TTC549 (cell line): ENCODE data around the gene VEGFA.

Source experiments
- FAIRE-seq: peaks from 2 replicates; lab custom pipeline; 2012; peaks lifted over from hg19 to GRCh38; lab: Jason Lieb, UNC

Gene VEGFA

DNA sequence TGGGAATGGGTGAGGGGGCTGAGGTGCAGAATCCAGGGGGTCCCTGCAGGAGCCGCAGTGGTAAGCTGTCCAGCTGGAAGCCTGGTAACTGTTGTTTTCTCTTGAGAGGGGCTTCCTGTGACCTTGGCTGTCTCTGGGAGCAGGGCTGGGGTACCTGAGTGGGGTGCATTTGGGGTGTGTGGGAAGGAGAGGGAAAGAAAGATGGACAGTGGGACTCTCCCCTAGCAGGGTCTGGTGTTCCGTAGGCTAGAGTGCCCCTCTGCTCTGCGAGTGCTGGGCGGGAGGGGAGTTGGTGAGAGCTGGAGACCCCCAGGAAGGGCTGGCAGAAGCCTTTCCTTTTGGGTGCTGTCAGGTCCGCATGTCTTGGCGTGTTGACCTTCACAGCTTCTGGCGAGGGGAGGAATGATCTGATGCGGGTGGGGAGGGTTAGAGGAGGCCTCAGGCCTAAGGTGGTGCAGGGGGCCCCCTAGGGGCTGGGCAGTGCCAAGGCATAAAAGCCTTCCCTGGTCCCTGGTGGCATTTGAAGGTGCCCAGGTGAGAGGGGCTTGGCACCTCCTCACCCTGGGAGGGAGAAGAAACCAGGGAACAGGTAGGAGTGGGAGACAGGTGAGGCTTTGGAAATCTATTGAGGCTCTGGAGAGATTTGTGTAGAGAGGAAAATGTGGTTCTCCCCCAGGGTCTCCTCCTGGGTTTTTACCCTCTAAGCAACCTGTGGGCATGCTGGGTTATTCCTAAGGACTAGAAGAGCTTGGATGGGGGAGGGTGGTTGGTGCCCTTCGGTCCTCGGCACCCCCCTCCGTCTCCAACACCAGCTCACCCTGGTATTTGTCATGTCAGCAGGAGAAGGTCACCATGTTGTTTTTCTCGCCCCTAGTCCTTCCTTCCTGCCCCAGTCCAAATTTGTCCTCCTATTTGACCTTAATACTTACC, 3.3 kb downstream of the VEGFA start:
- FAIRE-seq, result no peak

DNA sequence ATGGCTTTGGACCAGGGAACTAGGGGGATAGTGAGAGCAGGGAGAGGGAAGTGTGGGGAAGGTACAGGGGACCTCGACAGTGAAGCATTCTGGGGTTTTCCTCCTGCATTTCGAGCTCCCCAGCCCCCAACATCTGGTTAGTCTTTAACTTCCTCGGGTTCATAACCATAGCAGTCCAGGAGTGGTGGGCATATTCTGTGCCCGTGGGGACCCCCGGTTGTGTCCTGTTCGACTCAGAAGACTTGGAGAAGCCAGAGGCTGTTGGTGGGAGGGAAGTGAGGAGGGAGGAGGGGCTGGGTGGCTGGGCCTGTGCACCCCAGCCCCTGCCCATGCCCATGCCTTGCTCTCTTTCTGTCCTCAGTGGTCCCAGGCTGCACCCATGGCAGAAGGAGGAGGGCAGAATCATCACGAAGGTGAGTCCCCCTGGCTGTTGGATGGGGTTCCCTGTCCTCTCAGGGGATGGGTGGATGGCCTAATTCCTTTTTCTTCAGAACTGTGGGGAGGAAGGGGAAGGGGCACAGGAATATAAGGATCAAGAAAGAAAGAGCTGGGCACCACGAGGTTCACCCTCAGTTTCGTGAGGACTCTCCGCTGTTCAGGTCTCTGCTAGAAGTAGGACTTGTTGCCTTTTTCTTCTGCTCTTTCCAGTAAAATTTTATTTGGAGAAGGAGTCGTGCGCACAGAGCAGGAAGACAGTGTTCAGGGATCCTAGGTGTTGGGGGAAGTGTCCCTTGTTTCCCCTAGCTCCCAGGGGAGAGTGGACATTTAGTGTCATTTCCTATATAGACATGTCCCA, 4.2 kb downstream of the VEGFA start:
- no peak for FAIRE-seq

DNA sequence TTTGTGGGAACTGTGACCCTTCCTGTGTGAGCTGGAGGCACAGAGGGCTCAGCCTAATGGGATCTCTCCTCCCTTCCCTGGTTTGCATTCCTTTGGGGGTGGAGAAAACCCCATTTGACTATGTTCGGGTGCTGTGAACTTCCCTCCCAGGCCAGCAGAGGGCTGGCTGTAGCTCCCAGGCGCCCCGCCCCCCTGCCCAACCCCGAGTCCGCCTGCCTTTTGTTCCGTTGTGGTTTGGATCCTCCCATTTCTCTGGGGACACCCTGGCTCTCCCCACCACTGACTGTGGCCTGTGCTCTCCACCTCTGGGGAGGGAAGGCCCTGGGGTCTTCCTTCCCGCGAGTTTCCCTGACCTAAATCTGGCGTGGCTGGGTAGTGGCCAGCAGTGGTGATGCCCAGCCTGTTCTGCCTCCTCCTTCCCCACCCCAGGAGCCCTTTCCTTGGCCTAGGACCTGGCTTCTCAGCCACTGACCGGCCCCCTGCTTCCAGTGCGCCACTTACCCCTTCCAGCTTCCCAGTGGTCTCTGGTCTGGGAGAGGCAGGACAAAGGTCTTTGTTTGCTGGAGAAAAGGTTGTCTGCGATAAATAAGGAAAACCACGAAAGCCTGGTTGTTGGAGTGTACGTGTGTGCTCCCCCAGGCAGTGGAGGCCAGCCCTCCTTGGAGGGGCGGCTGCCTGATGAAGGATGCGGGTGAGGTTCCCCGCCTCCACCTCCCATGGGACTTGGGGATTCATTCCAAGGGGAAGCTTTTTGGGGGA, 4.9 kb downstream of the VEGFA start:
- no peak for FAIRE-seq

DNA sequence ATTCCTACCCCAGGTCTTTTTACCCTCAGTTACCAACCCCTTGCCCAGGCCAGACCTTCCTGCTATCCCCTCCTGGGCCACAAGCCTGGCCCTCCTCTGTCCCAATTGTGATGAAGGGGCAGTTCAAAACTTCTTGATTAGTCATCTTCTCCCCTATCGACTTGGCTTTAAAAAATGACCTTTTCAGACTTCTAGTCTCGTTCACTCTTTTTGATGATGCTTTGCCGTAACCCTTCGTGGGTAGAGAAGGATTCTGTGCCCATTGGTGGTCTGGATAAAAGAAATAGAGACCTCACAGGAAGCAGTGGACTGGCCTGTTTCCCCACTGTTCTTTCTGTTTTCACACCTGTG, 5.5 kb downstream of the VEGFA start:
- FAIRE-seq, result no peak

DNA sequence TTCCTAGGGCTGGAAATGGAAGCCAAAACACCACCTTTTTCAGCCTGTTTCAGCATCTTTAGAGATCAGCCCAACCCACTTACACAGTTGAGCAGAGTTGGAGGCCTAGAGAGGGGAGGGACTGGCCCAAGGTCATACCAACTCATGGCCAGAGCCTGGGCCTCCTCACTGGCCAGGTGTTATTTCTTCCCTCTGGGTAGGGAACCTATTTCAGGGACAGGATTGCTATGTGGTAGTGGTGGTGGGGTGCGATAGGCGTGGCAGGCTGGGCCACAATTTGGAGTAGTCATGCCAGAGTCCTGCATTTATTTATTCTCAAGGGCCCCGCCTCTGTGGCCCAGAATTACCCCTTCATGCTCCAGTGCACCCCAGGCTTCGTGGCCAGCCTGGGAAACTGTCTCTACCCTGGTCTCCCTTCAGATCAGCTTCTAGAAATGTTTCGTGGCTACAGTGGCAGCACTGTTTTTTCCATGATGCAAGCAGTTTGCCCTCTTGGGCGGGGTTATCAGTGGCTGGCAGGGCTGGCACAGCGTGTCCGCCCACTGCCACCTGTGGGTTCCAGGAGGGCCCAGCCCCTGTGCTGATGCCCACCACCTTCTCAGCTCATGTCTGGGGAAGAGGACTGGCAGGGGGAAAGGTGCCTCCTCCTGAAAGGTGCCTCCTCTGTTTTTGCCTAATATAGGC, 6.2 kb downstream of the VEGFA start:
- FAIRE-seq, result no peak

DNA sequence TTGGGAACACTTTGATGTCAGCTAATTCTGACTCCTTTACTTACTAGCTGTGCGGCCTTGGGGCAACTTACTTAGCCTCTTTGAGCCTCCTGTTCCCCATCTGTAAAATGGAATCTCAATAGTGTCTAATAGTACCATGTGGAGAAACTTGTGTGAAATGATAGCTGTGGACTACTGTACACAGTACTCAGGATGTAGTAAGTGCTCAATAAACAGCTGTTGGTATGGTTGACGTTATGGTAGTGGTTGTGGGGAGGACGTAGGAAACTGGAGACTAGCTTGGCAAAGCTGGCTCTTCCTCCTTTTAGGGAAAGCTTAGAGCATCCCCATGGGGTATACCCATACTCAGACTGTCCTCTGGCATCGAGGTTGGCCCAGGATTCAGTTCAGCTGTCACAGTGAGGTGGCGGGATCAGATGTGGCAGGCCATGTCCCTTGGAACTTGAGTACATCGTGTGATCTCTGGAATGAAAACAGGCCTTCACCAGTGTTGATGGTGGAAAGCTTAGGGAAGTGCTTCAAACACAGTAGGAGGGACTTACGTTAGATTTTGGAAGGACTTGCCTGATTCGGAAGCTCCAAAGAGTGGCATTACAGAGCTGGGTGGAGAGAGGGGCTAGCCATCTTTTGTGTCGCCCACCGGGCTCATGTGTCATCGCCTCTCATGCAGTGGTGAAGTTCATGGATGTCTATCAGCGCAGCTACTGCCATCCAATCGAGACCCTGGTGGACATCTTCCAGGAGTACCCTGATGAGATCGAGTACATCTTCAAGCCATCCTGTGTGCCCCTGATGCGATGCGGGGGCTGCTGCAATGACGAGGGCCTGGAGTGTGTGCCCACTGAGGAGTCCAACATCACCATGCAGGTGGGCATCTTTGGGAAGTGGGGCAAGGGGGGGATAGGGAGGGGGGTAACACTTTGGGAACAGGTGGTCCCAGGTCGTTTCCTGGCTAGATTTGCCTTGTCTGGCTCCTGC, 7.1 kb downstream of the VEGFA start:
- FAIRE-seq, result no peak

DNA sequence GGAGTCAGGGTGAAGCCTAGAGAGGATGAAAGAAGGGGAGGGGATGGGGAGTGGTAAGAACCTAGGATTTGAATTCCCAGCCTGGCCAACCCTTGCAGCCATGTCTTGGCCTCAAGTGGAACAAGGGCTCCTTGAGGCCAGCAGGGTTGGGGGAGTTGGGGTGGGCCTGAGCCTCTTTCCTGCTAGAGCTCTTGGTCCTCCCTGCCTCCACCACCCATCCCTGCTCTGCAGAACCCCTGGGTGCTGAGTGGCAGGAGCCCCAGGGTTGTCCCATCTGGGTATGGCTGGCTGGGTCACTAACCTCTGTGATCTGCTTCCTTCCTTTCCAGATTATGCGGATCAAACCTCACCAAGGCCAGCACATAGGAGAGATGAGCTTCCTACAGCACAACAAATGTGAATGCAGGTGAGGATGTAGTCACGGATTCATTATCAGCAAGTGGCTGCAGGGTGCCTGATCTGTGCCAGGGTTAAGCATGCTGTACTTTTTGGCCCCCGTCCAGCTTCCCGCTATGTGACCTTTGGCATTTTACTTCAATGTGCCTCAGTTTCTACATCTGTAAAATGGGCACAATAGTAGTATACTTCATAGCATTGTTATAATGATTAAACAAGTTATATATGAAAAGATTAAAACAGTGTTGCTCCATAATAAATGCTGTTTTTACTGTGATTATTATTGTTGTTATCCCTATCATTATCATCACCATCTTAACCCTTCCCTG, 8.3 kb downstream of the VEGFA start:
- FAIRE-seq, result no peak

DNA sequence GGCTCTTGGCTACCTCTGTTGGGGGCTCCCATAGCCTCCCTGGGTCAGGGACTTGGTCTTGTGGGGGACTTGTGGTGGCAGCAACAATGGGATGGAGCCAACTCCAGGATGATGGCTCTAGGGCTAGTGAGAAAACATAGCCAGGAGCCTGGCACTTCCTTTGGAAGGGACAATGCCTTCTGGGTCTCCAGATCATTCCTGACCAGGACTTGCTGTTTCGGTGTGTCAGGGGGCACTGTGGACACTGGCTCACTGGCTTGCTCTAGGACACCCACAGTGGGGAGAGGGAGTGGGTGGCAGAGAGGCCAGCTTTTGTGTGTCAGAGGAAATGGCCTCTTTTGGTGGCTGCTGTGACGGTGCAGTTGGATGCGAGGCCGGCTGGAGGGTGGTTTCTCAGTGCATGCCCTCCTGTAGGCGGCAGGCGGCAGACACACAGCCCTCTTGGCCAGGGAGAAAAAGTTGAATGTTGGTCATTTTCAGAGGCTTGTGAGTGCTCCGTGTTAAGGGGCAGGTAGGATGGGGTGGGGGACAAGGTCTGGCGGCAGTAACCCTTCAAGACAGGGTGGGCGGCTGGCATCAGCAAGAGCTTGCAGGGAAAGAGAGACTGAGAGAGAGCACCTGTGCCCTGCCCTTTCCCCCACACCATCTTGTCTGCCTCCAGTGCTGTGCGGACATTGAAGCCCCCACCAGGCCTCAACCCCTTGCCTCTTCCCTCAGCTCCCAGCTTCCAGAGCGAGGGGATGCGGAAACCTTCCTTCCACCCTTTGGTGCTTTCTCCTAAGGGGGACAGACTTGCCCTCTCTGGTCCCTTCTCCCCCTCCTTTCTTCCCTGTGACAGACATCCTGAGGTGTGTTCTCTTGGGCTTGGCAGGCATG, 9.2 kb downstream of the VEGFA start:
- no peak for FAIRE-seq

DNA sequence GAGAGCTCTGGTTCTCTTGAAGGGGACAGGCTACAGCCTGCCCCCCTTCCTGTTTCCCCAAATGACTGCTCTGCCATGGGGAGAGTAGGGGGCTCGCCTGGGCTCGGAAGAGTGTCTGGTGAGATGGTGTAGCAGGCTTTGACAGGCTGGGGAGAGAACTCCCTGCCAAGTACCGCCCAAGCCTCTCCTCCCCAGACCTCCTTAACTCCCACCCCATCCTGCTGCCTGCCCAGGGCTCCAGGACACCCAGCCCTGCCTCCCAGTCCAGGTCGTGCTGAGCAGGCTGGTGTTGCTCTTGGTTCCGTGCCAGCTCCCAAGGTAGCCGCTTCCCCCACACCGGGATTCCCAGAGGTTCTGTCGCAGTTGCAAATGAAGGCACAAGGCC, 9.8 kb downstream of the VEGFA start:
- no peak for FAIRE-seq

DNA sequence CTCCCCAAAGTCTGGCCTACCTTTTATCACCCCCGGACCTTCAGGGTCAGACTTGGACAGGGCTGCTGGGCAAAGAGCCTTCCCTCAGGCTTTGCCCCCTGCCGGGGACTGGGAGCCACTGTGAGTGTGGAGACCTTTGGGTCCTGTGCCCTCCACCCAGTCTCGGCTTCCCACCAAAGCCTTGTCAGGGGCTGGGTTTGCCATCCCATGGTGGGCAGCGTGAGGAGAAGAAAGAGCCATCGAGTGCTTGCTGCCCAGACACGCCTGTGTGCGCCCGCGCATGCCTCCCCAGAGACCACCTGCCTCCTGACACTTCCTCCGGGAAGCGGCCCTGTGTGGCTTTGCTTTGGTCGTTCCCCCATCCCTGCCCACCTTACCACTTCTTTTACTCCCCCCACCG, 10.3 kb downstream of the VEGFA start:
- no peak for FAIRE-seq

DNA sequence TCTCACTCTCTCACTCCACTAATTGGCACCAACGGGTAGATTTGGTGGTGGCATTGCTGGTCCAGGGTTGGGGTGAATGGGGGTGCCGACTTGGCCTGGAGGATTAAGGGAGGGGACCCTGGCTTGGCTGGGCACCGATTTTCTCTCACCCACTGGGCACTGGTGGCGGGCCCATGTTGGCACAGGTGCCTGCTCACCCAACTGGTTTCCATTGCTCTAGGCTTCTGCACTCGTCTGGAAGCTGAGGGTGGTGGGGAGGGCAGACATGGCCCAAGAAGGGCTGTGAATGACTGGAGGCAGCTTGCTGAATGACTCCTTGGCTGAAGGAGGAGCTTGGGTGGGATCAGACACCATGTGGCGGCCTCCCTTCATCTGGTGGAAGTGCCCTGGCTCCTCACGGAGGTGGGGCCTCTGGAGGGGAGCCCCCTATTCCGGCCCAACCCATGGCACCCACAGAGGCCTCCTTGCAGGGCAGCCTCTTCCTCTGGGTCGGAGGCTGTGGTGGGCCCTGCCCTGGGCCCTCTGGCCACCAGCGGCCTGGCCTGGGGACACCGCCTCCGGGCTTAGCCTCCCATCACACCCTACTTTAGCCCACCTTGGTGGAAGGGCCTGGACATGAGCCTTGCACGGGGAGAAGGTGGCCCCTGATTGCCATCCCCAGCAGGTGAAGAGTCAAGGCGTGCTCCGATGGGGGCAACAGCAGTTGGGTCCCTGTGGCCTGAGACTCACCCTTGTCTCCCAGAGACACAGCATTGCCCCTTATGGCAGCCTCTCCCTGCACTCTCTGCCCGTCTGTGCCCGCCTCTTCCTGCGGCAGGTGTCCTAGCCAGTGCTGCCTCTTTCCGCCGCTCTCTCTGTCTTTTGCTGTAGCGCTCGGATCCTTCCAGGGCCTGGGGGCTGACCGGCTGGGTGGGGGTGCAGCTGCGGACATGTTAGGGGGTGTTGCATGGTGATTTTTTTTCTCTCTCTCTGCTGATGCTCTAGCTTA, 11.2 kb downstream of the VEGFA start:
- no peak for FAIRE-seq

DNA sequence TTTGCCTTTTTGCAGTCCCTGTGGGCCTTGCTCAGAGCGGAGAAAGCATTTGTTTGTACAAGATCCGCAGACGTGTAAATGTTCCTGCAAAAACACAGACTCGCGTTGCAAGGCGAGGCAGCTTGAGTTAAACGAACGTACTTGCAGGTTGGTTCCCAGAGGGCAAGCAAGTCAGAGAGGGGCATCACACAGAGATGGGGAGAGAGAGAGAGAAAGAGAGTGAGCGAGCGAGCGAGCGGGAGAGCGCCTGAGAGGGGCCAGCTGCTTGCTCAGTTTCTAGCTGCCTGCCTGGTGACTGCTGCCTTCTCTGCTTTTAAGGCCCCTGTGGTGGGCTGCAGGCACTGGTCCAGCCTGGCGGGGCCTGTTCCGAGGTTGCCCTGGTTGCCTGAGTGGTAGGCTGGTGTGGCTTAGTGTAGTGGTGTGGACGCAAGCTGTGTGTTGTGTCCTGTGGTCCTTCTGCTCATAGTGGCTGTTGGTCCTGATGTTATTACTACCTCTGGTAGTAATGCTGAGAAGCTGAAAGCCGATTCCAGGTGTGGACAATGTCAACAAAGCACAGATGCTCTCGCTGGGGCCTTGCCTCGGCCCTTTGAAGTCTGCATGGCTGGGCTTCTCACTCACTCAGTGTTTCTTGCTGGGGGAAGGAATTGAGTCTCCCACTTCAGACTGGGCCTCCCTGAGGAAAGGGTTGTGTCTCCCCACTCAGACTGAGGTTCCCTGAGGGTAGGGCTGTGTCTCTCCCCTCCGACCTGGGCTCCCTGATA, 12.1 kb downstream of the VEGFA start:
- FAIRE-seq, result no peak

DNA sequence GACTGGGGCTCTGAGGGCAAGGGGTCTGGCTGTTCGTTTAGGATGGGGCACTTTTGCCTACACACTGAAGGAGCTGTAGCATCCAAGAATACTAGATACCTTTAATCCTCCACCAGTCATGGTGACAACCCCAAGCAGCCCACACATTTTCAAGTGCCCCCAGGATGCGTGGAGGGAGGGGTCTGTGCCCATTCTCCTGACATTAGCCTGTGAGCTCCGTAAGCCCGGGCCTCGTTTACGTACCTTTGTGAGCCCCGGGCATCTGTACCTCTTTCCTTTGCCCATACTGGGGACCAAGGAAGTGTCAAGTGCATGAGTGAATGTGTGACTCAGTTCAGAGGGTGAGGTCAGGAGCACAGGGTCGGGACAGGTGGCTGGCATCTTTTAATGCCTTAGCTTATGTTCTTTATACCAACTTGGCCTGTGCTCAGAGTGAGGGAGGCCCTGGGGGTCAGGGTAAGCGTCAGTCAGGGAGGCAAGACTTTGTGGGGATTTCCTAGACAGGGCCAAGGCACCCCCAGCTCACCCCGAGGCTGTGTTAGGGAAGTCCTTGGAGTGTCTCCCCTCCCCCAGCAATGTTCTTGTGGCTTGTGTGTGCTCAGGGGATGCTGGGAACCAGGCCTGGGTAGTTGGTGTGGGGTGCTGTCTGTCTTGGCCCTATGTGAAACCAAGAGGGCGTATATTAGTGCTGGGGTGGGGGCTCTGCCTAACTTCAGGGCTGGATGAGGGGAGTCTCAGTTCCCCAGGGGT, 12.9 kb downstream of the VEGFA start:
- FAIRE-seq, result no peak

DNA sequence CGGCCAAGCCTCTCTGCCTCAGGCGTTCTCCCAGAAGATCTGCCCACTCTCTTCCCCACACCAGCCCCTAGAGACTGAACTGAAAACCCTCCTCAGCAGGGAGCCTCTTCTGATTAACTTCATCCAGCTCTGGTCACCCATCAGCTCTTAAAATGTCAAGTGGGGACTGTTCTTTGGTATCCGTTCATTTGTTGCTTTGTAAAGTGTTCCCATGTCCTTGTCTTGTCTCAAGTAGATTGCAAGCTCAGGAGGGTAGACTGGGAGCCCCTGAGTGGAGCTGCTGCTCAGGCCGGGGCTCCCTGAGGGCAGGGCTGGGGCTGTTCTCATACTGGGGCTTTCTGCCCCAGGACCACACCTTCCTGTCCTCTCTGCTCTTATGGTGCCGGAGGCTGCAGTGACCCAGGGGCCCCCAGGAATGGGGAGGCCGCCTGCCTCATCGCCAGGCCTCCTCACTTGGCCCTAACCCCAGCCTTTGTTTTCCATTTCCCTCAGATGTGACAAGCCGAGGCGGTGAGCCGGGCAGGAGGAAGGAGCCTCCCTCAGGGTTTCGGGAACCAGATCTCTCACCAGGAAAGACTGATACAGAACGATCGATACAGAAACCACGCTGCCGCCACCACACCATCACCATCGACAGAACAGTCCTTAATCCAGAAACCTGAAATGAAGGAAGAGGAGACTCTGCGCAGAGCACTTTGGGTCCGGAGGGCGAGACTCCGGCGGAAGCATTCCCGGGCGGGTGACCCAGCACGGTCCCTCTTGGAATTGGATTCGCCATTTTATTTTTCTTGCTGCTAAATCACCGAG, 14.2 kb downstream of the VEGFA start:
- no peak for FAIRE-seq

DNA sequence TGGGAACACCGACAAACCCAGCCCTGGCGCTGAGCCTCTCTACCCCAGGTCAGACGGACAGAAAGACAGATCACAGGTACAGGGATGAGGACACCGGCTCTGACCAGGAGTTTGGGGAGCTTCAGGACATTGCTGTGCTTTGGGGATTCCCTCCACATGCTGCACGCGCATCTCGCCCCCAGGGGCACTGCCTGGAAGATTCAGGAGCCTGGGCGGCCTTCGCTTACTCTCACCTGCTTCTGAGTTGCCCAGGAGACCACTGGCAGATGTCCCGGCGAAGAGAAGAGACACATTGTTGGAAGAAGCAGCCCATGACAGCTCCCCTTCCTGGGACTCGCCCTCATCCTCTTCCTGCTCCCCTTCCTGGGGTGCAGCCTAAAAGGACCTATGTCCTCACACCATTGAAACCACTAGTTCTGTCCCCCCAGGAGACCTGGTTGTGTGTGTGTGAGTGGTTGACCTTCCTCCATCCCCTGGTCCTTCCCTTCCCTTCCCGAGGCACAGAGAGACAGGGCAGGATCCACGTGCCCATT, 15.3 kb downstream of the VEGFA start:
- no peak for FAIRE-seq
